GM18870 (cell line): Measurements from ENCODE around the gene INS.
"Not testable (repeated sequence)": the region's sequence is repeated elsewhere in the genome, so short reads cannot be mapped to it uniquely, and the experiment has no call there.

Experiments used
- ATAC-seq: cut with Tn5 transposase; IDR thresholded peaks from one replicate; pipeline ENCODE4 v1.9.1; 2021; ENCODE audit warnings: moderate library complexity; ENCODE audit not compliant: unreplicated experiment

Gene INS

DNA sequence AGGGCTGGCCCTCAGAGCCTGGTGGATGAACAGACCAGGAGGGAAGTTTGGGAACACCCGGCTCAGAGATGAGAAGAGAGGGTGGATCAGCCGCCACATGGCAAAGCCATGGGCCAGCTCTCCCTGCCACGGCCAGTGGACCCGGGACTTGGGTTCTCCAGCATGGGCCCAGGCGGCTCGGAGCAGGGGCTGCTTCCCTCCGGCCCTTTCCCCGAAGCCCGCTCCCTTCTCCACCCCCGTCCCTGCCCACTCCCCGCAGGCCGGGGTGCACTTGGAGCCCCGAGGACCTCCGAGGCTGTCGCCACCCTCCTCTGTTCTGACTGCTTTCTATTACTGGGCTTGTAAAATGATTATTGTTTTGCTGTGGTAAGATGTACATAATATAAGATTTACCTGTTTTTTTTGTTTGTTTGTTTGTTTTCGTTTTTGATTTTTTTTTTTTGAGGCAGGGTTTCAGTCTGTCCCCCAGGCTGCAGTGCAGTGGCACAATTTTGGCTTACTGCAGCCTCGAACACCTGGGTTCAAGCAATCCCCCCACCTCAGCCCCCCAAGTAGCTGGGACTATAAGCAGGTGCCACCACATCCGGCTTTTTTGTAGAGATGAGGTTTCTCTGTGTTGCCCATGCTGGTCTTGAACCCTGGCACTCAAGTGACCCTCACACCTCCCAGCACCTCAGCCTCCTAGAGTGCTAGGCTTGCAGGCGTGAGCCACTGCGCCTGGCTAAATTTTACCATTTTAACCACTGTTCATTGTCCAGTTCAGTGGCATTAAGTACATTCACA, 21.9 kb upstream of the INS start:
- no peak for ATAC-seq

DNA sequence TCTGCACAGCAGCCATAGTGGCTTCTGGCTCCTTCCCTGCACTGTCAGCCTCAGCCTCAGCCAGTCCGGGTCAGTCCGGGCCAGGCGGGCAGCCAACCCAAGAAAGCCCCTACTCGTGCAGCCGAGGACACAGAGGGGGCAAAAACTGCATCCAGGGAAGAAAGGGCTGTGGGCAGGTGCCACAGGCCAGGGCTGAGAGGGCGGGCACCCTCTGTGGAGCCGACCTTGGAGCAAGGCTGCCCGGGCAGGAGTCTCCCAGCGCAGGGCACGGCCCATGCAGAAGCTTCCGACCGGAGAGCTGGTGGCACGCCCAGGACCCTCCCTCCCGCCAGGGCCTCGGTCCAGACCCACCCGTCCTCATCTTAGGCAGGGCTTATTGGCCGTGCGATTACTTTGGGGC, 21.1 kb upstream of the INS start:
- ATAC-seq: no peak

DNA sequence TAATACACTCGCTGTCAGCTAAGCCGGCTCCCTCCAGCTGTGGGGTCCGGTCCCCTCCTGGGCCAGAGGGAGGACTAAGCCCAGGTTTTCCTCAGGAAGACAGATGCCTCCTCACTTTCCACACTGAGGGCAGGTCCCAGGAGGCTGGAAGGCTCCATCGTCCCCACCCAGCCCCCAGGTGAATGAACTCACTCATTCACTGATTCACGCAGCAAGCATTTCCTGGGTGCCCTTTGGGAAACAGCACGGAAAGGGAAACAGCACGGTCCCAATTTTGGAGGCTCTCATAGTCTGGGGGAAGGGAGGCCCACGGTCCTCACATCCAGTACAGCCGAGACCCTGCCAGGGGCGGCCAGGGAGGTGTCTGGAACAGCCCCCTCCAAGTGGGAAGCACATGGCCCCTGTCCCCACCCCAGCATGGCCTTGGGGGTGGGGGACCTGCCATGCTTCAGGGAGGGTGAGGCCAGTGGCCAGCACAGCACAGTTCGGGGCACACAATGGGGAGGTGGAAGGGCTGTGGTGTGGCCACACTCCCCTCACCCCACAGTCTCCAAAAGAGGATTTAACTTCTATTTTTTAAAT, 19.9 kb upstream of the INS start:
- ATAC-seq: no peak

DNA sequence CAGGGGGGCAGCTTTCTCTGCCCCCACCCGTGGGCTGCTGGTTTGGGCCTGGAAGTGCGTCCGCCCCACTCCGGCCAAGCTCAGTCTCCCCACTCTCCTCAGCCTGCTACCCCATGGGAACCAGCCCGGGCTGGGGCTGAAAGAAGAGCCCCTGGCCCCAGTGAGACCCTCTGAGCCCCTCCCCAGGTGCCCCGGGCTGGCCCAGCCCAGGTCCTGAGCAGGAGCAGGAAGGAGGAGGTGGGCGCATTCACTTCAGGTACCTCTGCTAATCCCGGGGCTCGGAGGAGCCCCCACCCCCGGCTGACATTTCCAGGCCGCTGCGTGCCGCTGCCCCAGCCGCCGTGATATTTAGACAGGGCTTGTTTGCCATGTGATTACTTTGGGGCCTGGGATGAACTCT, 19.3 kb upstream of the INS start:
- no peak for ATAC-seq

DNA sequence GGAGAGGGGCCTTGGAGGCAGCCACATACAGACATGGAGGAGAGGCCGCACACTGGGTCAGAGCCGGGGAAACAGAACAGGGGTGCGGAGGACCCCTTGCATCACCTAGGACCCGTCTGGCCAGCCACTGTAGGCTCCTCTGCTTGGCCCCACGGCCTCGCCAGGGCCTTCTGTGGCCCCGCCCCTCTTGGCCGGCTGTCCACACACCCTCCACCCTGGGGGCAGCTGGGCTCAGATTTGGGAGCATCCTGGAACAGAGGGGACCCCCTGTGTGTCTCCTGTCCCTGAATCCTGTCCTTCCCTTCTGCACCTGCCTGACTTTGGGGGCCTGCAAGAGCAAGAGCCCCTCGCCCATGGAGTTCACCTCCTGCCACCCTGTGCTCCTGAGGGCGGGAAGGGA, 18.5 kb upstream of the INS start:
- ATAC-seq: no peak

DNA sequence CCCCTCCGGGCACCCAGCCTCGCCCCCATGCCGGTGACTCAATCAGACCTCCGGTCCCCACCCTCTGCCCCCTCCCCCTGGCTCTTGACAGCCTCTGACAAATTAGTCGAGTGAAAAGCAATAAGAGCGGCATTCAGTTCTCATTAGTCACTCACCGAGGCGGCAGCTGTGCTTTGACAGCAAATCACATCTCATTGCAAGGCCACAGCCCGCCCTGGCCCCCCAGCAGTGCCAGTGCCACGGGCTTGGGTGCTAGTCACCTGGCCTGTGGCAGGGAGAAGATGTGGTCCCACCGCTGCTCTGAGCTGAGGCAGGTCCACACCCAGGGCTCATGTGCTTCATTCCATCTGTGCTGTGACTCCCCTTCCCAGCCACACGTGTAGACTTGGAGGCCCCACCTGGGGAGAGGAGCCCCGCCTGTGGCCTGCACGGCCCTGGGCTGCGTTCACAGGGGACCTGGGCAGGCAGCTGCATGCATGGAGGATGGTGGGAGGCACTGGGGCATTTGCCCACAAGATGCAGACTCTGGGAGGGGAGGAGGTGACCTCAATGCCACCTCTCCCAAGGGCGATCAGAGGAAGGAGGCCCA, 18.0 kb upstream of the INS start:
- ATAC-seq: no peak

DNA sequence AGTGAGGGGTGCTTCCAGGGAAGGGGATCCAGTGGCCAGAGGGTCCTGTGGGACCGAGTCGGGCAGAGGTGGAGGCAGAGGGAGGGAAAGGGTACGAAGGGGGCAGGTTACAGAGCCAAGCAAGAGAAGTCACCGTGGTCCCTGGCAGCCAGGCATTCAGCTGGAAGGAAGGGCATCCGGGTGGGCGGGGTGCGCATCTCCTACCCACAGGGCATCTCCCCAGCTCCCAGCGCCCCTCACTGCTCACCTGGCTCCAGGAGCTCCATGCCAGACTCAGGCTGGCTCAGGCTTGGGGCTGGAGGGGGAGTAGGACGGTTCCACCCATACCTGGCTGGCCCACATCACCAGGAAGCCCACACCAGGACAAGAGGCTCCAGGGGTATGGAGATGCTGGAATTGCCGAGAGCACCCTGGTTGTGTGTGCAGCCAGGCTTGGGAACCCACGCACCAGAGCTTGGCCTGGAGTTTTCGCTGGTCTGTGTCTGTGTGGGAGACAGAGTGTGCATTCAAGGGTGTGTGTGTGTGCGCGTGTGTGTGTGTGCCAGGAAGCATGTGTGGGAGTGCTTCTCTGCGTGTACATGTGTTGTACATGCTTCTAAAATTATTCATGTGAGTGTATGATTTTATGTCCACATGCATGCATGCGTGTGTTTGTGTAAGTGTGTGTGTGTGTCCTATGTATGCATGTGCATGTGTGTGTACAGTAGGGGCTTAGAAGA, 17.2 kb upstream of the INS start:
- not testable (repeated sequence) for ATAC-seq

DNA sequence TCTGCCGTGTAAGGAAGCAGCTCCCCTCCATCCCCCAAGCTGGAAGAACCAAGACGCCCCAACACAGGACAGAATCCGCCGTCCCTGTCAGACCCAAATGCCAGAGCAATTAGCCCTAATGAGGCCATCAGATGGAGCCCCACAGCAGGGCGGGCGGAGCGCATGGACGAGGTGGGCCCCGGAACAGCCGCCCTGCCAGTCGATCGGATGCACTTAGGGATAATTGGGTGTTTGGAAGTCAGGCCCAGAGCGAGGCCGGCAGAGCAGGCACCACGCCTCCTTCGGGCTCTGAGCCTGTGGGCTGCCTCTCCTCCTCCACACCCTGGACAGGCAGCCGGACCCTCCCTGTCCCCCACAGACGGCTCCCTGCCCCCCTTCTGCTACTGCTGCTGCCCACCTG, 16.1 kb upstream of the INS start:
- no peak for ATAC-seq

DNA sequence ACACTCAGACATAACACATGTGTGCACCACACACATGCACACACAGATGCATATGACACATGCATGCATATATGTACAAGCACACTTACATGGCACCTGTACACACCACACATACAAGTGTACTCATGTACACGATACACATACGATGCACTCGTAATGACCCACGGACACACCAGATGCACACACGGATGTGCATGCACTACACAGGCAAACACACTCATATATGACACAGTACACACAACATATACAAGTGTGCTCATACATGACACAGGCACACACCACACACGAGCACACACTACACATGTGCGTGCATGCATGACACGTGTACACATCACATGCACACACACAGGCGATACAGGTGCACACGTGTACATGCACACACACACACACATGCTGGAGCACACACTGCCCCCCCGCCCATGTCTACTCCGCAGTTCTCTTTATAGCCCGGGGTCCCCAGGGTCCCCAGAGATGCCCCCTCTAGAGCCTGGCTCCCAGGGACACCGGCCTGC, 15.4 kb upstream of the INS start:
- no peak for ATAC-seq

DNA sequence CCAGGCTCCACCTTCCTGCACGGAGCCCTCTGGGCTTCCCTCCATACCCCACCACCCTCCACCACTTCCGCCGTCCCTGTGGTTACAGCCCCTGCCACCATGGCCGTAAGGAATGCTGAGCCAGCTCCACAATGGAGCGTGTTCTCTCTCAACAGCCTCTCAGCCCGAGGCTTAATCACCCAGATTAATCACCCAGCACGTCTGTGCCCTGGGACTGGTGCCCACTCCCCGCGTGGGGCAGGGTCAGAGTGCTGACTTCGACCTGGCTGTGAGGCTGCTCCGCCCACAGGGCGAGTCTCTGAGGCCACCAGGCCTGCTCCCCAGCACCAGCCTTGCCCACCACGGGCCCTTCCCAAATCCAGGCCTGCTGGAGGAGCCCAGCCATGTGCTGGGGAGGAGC, 14.7 kb upstream of the INS start:
- ATAC-seq: no peak

DNA sequence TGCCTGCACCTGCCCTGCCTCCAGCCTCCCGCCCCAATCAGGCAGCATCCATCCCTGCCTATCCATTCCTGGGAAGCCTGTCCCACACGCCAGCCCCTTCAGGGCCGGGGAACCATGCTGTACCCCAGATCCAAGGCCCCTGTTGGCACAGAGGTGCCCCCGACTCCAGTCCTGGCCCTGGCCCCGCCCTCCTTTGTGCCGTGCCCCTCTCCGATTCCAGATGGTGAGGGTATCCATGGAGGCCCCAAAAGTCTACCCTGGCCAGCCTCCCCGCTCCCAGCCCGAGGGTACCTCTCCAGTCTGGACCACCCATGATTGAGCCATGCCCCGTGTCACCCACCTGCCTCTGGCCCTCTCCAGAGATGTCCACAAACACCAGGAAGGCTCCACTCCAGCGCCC, 13.4 kb upstream of the INS start:
- ATAC-seq: no peak

DNA sequence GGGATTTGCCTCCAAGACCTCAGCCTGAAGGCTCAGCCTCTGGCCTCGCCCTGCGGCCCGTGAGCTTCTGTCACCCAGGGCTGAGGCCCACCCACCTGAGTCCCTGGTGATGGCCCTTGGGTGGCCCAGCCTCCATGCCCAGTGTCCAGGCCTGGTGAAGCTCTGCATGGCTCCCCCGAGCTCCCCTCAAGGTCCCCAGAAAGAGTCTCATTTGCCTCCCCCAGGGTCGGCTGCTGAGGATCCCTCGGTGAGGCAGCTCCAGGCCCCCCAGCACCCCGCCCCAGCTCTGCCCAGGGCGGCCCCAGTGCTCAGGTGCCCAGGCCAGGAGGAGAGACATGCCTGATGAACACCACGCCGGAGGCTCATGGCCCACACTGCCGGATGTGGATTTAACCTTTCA, 12.8 kb upstream of the INS start:
- ATAC-seq: no peak

DNA sequence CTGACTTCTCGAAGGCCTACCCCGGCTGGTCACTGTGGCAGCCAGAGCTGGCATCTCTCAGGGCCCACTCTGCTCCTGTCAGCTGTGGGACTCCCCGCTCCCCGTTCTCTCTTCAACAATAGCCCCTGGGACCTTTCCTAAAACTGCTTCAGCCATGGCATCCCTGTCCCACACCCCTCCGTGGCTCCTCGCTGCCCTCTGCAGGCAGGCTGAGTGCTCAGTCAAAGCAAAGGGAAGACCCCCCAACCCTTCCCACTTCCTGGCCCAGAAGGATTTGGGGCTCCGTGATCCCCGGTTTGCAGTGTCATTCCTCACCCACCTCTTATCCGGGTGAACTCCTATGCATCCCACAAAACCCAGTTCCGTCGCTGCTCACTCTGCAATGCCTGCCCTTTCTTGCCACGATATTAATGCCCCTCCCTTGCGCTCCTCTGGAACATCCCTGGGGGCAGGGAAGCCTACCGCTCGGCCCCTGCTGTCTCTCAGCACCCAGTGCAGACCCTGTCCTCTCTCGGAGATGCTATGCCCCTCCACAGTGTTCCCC, 12.2 kb upstream of the INS start:
- no peak for ATAC-seq

DNA sequence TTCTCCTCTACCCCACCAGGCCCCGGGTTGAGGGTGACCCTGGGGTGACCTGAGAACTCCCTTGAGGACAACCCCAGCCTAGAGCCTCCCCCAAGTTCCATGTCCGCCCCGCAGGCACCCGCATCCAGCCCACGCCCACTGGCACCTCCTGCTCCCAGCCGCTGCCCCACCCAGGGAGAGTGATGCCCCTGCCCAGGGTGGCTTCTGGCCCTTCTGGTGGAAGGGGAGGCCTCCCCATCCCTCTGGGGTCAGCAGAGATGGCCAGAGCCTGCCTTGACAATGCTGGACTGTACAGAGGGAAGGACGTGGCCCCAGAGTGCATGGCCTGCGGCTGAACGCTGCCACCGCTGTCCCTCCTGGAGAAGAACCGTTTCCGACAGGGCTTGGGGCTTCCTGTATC, 11.7 kb upstream of the INS start:
- no peak for ATAC-seq

DNA sequence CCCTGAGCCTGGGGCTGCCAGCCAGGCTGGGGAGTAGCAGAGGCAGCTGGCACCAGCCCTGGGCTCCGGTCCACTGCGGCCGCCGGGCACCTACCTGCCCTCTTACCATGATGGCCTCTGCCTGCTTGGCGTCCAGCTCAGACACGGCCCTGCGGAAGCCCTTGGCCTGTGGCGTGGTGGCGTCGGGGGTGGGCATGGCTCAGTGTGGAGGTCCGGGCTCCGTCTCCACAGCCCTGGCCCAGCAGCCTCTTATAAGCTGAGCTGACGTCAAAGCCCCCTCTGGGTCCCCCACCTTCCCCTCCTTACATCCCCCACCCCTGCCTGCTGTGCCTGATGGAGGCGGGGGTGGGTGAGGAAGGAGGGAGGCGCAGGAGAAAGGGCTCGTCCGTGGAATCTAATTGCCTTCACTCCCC, 10.6 kb upstream of the INS start, which contains the start of gene TH:
Gene TH (minus strand): TSS at position 225 of the 413 bp plus-strand sequence. CDS start 29 bp downstream, at position 196.
- ATAC-seq: no peak

DNA sequence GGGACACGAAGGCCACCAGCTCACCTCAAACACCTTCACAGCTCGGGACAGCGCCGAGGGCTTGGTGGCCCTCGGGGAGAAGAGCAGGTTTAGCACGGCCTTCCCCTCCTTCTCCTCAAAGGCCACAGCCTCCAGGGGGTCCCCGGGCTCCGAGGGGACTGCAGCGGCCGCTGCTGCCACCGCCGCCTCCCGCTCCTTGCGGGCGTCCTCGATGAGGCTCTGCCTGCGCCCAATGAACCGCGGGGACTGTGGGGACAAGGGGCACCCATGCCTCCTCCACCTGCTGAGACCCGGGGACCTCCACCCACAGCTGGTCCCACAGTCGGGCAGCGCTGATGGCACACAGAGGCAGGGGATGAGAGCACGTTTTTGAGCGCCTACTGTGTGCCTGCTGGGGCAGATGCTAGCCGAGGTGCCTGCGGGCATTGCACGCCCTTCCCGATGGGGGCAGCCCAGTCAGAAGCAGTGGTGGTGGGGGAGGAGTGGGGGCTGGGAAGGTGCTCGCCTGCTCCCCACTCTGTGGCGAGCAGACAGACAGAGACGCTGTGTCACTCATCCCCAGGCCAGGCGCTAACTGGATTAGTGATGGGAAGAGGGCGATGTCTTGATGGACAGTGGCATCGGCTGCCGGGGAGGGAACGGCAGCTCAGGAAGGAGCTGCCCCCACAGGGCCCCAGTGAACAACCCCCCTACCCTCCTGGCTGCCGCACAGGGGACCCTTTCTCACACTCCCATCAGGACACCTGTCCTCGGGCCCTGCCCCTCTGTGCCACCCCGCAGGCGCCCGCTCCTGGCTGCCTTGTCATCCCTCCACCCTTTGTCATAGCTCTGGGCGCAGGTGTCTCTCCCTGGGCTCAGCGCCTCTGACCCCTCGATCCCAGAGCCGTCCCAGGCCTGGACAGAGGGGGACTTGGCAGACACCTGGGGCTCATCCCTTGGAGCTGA, 8.9 kb upstream of the INS start:
- ATAC-seq: no peak

DNA sequence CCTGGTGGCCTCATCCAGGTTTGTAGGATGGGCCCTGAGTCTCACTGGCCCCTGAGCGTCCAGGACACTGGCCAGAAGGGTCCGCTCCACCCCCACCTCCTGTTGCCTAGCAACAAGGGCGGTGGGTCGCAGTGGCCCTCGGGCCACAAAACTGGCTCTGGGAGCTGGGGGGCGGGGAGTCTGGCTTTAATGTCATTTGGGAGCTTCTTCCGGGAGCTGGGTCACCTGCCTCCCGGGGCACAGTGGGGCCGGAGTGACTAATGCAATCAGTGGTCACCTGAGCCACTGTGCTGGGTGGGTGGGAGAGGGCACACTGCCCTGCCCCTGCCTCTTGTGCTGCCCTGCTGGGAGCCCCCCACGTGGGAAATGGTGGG, 8.0 kb upstream of the INS start:
- ATAC-seq: no peak

DNA sequence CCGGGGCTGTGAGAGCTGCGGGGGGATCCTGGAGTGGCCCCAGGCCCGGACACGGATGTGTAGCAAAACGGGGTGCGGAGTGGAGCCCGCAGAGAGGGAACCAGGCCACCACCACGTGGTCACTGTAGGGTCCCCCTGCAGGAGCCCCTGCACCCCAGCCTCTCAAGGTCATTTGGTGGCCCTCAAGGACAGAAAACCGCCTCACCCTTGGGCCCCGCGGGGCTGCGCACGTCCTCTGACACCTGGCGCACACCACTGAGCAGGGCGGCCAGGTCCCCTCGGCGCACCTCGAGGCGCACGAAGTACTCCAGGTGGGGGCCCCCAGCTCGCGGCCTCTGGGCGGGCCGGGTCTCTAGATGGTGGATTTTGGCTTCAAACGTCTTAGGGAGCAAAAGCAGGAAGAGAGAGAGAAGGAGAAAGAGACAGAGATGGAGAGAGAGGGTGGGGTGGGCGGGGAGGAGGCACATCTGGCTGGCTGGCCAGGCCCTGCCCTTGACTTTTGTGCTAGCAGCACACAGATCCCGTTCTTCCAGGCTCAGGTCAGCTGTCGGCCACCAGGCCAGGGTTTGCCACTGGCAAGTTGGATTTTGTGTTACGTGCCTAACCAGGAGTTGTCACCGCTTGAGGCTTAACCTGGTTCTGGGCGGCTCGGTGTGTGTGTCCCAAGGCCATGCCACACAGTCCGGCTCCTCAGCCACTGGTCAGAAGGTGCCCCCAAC, 7.4 kb upstream of the INS start:
- ATAC-seq: no peak
